BLaER1 (cell line): Measurements from ENCODE around the gene ANKFY1.
A peak's percentile ranks its signal among the peaks of the same experiment; 100 is the strongest.

Source experiments
- H3K27ac ChIP-seq: shearing (Covaris generic); formaldehyde crosslinking; 2 replicates; pipeline ENCODE4 v1.8.1; 2022
- H3K27me3 ChIP-seq: shearing (Covaris generic); formaldehyde crosslinking; 2 replicates; pipeline ENCODE4 v1.8.1; 2022
- H3K36me3 ChIP-seq: shearing (Covaris generic); formaldehyde crosslinking; 2 replicates; pipeline ENCODE4 v1.8.1; 2022
- H3K4me1 ChIP-seq: shearing (Covaris generic); formaldehyde crosslinking; 2 replicates; pipeline ENCODE4 v1.8.1; 2022
- H3K4me2 ChIP-seq: shearing (Covaris generic); formaldehyde crosslinking; 2 replicates; pipeline ENCODE4 v1.8.1; 2022
- H3K4me3 ChIP-seq: shearing (Covaris generic); formaldehyde crosslinking; 2 replicates; pipeline ENCODE4 v1.8.1; 2022
- H3K9ac ChIP-seq: shearing (Covaris generic); formaldehyde crosslinking; 2 replicates; pipeline ENCODE4 v1.8.1; 2022
- H3K9me3 ChIP-seq: shearing (Covaris generic); formaldehyde crosslinking; 2 replicates; pipeline ENCODE4 v1.8.1; 2022
- H4K20me1 ChIP-seq: shearing (Covaris generic); formaldehyde crosslinking; 2 replicates; pipeline ENCODE4 v1.8.1; 2022
- Cebpa-rat ChIP-seq: shearing (Covaris generic); IDR thresholded peaks from 2 replicates; pipeline ENCODE4 v1.8.1; 2022

Gene ANKFY1, protein sequence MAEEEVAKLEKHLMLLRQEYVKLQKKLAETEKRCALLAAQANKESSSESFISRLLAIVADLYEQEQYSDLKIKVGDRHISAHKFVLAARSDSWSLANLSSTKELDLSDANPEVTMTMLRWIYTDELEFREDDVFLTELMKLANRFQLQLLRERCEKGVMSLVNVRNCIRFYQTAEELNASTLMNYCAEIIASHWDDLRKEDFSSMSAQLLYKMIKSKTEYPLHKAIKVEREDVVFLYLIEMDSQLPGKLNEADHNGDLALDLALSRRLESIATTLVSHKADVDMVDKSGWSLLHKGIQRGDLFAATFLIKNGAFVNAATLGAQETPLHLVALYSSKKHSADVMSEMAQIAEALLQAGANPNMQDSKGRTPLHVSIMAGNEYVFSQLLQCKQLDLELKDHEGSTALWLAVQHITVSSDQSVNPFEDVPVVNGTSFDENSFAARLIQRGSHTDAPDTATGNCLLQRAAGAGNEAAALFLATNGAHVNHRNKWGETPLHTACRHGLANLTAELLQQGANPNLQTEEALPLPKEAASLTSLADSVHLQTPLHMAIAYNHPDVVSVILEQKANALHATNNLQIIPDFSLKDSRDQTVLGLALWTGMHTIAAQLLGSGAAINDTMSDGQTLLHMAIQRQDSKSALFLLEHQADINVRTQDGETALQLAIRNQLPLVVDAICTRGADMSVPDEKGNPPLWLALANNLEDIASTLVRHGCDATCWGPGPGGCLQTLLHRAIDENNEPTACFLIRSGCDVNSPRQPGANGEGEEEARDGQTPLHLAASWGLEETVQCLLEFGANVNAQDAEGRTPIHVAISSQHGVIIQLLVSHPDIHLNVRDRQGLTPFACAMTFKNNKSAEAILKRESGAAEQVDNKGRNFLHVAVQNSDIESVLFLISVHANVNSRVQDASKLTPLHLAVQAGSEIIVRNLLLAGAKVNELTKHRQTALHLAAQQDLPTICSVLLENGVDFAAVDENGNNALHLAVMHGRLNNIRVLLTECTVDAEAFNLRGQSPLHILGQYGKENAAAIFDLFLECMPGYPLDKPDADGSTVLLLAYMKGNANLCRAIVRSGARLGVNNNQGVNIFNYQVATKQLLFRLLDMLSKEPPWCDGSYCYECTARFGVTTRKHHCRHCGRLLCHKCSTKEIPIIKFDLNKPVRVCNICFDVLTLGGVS

DNA sequence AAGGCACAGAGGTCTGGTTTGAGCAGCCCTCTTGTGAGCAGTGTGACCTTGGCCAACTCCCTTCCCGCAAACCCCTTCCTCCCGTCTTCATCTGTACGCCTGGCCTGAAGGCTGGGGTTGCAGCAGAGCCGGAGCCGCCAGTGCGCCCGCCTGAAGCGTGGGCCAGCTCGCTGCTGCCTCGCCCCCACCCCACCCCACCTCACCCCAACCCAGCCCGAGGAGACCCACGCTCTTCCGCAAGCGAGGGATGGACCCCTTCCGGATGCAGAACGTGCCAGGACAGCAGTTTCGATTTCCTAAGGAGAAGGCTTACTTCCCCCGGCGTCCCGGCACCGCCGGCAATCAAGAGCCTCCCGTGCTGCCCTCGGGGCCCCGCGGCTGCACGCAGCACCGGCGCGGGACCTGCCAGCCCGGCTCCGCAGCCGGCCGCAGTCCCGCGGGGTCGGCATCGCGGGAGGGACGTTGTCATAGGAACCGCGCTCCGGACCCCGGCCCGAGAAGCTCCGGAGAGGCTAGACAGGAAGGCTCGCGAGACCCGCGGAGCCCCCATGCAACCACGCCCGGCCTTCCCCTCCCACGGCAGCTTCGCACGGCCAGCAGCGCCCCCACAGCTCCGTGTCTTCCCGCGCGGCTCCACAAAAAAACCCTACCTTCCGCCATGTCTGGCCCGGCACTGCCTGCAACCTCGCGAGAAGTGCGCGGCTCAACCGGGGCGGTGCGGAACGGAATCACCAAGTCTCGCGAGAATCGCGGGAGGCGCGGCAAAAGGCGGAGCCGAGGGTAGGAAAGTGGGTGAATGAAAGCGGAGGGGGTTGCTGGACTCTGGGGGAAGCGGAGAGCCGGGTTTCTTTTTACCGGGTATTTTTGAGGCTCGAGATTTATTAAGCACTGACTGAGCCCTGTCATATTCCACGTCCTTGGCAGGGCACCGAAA lies at the start of gene ANKFY1:
Gene ANKFY1, minus strand, starts transcription at position 698 of the 934 bp plus-strand sequence. Its CDS starts 38 bp downstream, at position 660.
- H3K27ac ChIP-seq: peak within 1 kb of the TSS; percentile 94
- peak within 1 kb of the TSS; percentile 95 for H3K4me3 ChIP-seq
- peak within 1 kb of the TSS; percentile 97 for H3K9ac ChIP-seq
- H3K4me1 ChIP-seq: peaks cover 44% of the 10 kb centered on the region
- peaks cover 31% of the 10 kb centered on the region for H4K20me1 ChIP-seq
- TF ChIP-seq Cebpa-rat: no peak
- H3K36me3 ChIP-seq: peaks cover 53% of the 10 kb centered on the region
- H3K4me2 ChIP-seq: peak within 1 kb of the TSS; percentile 98
- H3K9me3 ChIP-seq: peaks cover 33% of the 10 kb centered on the region
- no peaks in the 10 kb centered on the region for H3K27me3 ChIP-seq

DNA sequence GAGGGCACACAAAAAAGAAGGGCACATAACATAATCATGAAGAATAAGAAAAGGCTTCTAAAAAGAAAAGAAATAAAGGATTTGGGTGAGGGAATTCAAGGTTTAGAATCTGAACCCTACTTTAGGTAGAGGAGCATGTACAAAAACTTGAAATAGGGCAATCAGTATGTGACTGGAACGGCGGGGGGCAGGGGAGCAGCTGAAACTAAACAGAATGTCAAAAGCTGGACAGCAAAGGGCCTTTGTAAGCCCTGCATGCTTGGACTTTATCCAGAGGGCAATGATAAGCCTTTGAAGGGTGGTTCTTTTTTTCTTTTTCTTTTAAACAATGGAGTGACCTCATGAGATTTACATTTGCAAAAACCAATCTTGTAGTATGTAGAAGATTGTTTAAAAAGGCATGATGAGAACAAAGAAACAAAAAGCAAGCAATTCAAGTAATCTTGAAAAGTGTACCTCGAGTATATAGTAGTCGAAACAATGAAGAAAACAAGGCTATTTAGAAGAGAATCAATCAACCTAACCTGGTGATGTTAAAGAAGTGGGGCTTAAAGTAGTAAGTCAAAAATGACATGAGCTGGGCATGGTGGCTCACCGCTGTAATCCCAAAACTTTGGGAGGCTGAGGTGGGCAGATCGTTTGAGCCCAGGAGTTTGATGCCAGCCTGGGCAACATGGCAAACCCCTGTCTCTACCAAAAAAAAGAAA lies 46.7 kb upstream of the ANKFY1 start:
- no peak for TF ChIP-seq Cebpa-rat

DNA sequence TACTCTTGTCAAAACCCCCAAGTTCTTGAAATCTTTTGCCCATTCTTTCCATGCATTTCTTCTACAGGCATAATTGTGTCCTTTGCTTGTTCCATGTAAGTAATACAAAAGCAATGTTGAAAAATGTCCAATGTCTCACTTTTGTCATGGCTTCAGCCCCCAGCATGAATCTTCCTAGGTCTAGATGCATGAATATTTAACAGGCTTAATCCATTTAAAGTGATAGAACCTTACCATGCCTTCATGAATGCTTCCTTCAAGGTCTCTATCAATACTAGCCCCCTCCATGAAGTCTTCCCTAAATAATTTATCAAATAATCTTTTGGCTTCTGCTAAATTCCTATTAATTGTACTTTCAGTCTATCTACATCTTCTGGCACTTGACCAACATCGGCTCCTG lies 46.1 kb upstream of the ANKFY1 start:
- Histone ChIP-seq H3K4me3 (no peak overlapping the region), H3K4me2 (no peak overlapping the region), H3K27ac (no peak overlapping the region), H3K9me3 (no peaks in the 10 kb centered on the region), H3K36me3 (peaks cover 36% of the 10 kb centered on the region), H3K4me1 (peaks cover 15% of the 10 kb centered on the region), H3K27me3 (no peaks in the 10 kb centered on the region), H3K9ac (no peak overlapping the region), H4K20me1 (peaks cover 100% of the 10 kb centered on the region)
- no peak for TF ChIP-seq Cebpa-rat

More for the DNA sequence above, 46.7 kb upstream of the ANKFY1 start:
- Histone ChIP-seq H3K9ac (no peak overlapping the region), H3K9me3 (no peaks in the 10 kb centered on the region), H3K4me1 (peaks cover 15% of the 10 kb centered on the region), H4K20me1 (peaks cover 100% of the 10 kb centered on the region), H3K27me3 (no peaks in the 10 kb centered on the region), H3K4me3 (no peak overlapping the region), H3K36me3 (peaks cover 30% of the 10 kb centered on the region), H3K4me2 (no peak overlapping the region), H3K27ac (no peak overlapping the region)

DNA sequence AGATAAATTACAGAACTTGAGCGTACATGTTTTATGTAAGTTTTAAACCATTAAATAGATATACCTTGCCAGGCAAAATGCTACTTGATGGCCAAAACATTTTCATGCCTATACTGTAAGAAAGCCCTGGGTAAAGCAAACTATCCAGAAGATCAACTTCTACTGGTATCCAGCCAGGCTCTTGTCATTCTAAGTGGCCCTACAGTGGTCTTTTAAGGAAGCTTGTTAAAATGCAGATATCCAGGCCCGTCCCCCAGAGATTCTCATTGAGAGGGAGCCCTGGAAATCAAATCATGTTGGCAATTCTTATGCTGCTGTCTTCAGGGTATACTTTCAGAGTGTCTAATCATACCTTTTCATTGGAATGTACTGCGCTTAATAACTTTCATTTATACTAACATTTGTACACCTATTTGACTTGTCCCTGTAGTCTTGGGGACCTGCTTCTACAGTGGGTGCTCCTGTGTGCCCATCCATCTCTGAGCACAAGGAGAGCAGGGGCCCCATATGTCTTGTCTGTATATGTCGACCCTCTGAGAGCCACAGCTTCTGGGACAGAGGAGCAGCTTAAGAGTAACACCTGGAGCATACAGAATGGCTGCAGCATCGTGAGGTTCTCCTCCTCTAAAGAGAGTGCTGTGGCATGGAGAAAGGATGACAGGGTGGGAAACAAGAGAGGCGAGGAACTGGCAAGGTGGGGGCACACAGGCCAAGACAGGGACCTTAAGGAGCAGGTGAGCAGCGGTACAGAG lies 43.6 kb upstream of the ANKFY1 start:
- Histone ChIP-seq H3K4me1 (peaks cover 15% of the 10 kb centered on the region), H3K36me3 (peaks cover 58% of the 10 kb centered on the region), H3K4me3 (no peak overlapping the region), H3K4me2 (no peak overlapping the region), H3K9ac (no peak overlapping the region), H3K27me3 (no peaks in the 10 kb centered on the region), H4K20me1 (peaks cover 100% of the 10 kb centered on the region), H3K27ac (no peak overlapping the region), H3K9me3 (no peaks in the 10 kb centered on the region)
- no peak for TF ChIP-seq Cebpa-rat

DNA sequence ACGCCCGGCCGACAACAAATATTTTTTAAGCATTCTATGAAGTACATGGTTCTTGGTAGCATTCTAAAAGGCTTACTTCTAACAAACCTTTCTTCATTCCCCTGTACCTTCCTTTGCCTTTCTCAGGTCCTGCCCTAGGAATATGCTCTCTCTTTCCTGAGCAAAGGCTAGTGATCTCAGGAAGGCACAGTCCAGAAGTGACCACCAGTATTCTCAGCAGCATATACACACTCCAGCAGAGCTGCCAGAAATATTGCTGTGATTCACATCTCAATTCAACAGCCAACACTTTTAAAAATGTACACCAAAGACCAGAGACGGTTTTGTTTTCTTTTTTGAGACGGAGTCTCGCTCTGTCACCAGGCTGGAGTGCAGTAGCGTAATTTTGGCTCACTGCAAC lies 41.4 kb upstream of the ANKFY1 start:
- Histone ChIP-seq H3K4me2 (no peak overlapping the region), H3K4me3 (no peak overlapping the region), H3K9me3 (no peaks in the 10 kb centered on the region), H3K9ac (no peak overlapping the region), H3K36me3 (peaks cover 79% of the 10 kb centered on the region), H3K27me3 (no peaks in the 10 kb centered on the region), H4K20me1 (peaks cover 100% of the 10 kb centered on the region), H3K4me1 (peaks cover 8% of the 10 kb centered on the region), H3K27ac (no peak overlapping the region)
- TF ChIP-seq Cebpa-rat: no peak

DNA sequence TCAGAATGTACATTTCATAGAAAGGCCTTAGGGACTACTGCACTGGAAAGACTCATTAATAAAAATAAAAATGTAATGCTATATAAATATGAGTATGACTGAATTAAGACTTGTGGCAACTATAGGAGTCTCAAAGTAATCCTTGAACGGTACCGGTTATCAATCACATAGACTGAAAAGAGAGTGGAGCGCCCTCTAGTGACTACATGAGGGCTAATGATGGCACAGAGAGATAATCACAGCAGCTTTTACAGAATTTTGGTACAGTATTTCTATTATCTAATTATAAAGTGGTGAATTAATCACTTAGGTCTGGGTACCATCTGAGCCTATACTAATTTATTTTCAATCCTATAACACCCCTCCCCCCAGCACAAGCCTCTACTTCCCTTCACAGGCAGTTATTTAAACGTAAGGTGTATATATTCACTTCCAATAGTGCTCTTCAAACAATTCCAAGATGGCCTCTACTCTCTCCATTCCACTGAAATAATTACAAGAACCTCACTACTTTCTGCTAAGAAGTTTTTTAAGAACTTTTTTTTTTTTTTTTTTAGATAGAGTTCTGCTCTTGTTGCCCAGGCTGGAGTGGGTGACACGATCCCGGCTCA lies 40.7 kb upstream of the ANKFY1 start:
- Histone ChIP-seq H3K36me3 (peaks cover 86% of the 10 kb centered on the region), H3K4me3 (no peak overlapping the region), H3K27me3 (no peaks in the 10 kb centered on the region), H3K4me2 (no peak overlapping the region), H3K4me1 (peaks cover under 1% of the 10 kb centered on the region; the same call in 1 of the 2 replicates), H3K27ac (no peak overlapping the region), H3K9ac (no peak overlapping the region), H4K20me1 (peaks cover 100% of the 10 kb centered on the region), H3K9me3 (no peaks in the 10 kb centered on the region)
- no peak for TF ChIP-seq Cebpa-rat

DNA sequence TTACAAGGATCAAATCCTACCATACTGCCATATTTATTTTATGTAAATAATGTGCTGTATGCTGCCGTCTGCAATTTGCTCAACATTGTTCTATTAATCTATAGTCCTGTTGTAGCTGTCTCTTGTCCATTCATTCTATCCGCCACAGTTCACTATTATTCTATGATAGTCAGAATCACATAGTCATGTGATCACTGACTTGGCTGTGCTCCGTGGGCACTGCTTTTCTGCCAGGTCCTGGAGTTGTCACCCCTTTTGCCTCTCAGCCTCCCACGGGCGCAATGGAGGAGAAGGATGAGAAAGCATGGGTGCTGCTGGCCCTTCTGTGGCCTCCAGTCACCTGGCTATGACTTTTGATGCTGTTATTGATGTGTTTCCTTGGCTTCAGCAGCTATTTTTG lies 37.3 kb upstream of the ANKFY1 start:
- H3K9ac ChIP-seq: no peak overlapping the region
- peaks cover 100% of the 10 kb centered on the region for H4K20me1 ChIP-seq
- no peak overlapping the region for H3K27ac ChIP-seq
- no peak overlapping the region for H3K4me3 ChIP-seq
- H3K9me3 ChIP-seq: no peaks in the 10 kb centered on the region
- no peaks in the 10 kb centered on the region for H3K27me3 ChIP-seq
- H3K4me1 ChIP-seq: no peaks in the 10 kb centered on the region
- H3K4me2 ChIP-seq: no peak overlapping the region
- H3K36me3 ChIP-seq: peaks cover 85% of the 10 kb centered on the region
- TF ChIP-seq Cebpa-rat: no peak

DNA sequence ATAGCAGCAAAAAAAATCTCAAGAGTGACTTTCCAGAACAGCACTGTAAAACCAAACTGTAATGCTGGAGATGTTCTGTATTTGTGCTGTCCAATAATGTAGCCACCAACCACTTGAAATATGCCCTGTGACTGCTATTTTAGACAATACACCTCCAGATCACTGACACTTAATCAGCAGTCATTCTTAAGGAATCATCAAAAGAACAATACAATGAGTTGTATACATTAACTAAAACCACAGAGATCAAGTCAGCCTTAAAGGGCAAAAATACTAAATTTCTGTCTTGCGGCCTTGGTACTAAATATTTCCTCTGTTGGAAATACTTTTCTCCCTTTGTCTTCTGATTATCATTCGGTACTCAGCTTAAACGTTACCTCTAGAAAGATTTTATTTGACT lies 33.6 kb upstream of the ANKFY1 start:
- no peak for TF ChIP-seq Cebpa-rat
- Histone ChIP-seq H3K27me3 (no peaks in the 10 kb centered on the region), H3K4me3 (no peak overlapping the region), H3K9me3 (no peaks in the 10 kb centered on the region), H3K4me2 (no peak overlapping the region), H3K9ac (no peak overlapping the region), H4K20me1 (peaks cover 100% of the 10 kb centered on the region), H3K4me1 (no peaks in the 10 kb centered on the region), H3K36me3 (peaks cover 83% of the 10 kb centered on the region), H3K27ac (no peak overlapping the region)
